VCaP (cell line): Measurements from ENCODE around the gene ADGRB3.

Source experiments
- H3K27ac ChIP-seq: fragments of 450-650 bp; 2 replicates; pipeline ENCODE4 v1.5.1; 2017
- CTCF ChIP-seq: fragments of 450-650 bp; conservative IDR thresholded peaks from 2 replicates; pipeline ENCODE4 v1.5.1; 2017; ENCODE audit warnings: mild to moderate bottlenecking, moderate library complexity

ADGRB3 gene

GRCh38 chr6:68638230-68638900 is 3.3 kb downstream of the ADGRB3 start:
- peak; percentile 81 for TF ChIP-seq CTCF
- H3K27ac ChIP-seq, result no peak overlapping the region

GRCh38 chr6:68639211-68639610 is 4.1 kb downstream of the ADGRB3 start:
- no peak overlapping the region for H3K27ac ChIP-seq
- TF ChIP-seq CTCF, result no peak

GRCh38 chr6:68639826-68640490 is 4.9 kb downstream of the ADGRB3 start:
- H3K27ac ChIP-seq, result no peak overlapping the region
- no peak for TF ChIP-seq CTCF

- no peak for TF ChIP-seq CTCF
- no peak overlapping the region for H3K27ac ChIP-seq
Observed at GRCh38 chr6:68640491-68640835, 5.4 kb downstream of the ADGRB3 start.

- no peak for TF ChIP-seq CTCF
- H3K27ac ChIP-seq, result no peak overlapping the region
Observed at GRCh38 chr6:68641172-68641571, 6.1 kb downstream of the ADGRB3 start.

- no peak overlapping the region for H3K27ac ChIP-seq
- no peak for TF ChIP-seq CTCF
Observed at GRCh38 chr6:68642081-68642480, 7.0 kb downstream of the ADGRB3 start.

- H3K27ac ChIP-seq, result no peak overlapping the region
- TF ChIP-seq CTCF, result no peak
Observed at GRCh38 chr6:68642977-68643376, 7.9 kb downstream of the ADGRB3 start.
